ENCODE measurements around the gene NAP1L4. TPM values are rescaled to one million over a fixed set of nuclear protein-coding genes. Genes with fewer than 3 reads are reported as not detected.

The NAP1L4 gene
- total and polyA plus RNA-seq, 2 of the 8 experiments (the other 6 are each of a cell fraction or from before 2014, with no cell fraction given), result 75.8 to 194 TPM

DNA sequence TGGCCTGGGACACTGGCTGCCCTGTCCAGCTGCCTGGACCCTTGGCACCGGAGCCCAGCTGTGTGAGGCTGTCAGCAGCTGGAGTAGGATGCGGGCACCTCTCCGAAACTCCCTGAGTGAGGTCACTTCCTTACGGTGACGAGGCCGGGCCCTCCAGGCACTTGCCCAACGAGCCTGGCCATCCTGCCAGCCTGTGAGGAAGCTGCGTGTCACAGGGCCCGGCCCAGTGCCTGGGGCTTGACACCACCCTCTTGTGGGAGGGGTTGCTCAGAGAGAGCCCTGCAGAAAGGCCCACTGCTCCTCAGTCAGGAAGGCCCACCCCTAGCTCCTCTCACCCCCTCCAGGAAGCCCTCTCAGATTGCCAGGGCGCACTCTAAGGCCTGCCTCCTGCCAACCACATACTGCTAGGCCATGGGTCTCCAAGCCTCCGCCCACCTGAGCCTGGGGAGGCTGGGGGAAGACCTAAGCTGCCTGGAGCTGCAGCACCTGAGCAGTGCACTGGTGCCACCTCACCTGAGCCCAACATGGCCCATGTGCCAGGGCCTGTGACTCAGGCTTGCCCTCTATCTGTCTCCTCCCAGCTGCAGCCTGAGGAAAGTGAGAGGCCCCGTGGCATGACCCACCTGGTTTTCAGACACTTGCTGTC, 58.6 kb downstream of the NAP1L4 start:
- Histone ChIP-seq H3K9me3 (ENCODE audit: insufficient read depth in 2 of 2, low read depth in 1 of 2, low read length in 1 of 2) (peaks cover 9% of the 10 kb centered on the region in 2 experiments), H3K23me2 (ENCODE audit: low read depth, low read length) (peaks cover 7% of the 10 kb centered on the region; the same call in 1 of the 2 replicates), H3K27me3 (replicated peaks in 1 of 4; ENCODE audit: control insufficient read depth in 3 of 4, extremely low read depth in 1 of 4, insufficient read depth in 3 of 4, low read length in 3 of 4) (peaks cover 12 to 16% (median 15%) of the 10 kb centered on the region in 4 experiments), H3K79me1 (ENCODE audit: low read depth, low read length) (no peaks in the 10 kb centered on the region), H4K5ac (ENCODE audit: insufficient read length, low read depth, low read length) (no peak overlapping the region), H2BK15ac (ENCODE audit: low read length) (no peak overlapping the region), H3K4ac (replicated peaks; ENCODE audit: insufficient read length, low read depth, low read length) (no peak overlapping the region), H3K4me2 (ENCODE audit: insufficient read depth in 1 of 2, low read depth in 2 of 2, low read length in 2 of 2) (no peak overlapping the region), H2AFZ (ENCODE audit: low read length) (no peak overlapping the region), H4K20me1 (replicated peaks in 1 of 2; ENCODE audit: control insufficient read depth in 1 of 2, insufficient read depth in 2 of 2, low read length in 2 of 2) (no peaks in the 10 kb centered on the region), H3K79me2 (ENCODE audit: control insufficient read depth in 1 of 2, insufficient read depth in 2 of 2, low read length in 2 of 2) (no peaks in the 10 kb centered on the region), H3K36me3 (ENCODE audit: control insufficient read depth in 2 of 4, insufficient read depth in 4 of 4, low read length in 3 of 4) (no peaks in the 10 kb centered on the region), H2BK5ac (ENCODE audit: low read depth, low read length) (no peak overlapping the region), H2BK12ac (ENCODE audit: low read depth, low read length) (no peak overlapping the region), H3K23ac (ENCODE audit: insufficient read length) (no peak overlapping the region), H4K91ac (replicated peaks; ENCODE audit: insufficient read length, low read length) (no peak overlapping the region), H3K9ac (replicated peaks in 1 of 4; ENCODE audit: extremely low read depth in 1 of 4, low read depth in 3 of 4, low read length in 3 of 4) (no peak overlapping the region), H3K4me1 (replicated peaks in 1 of 4; ENCODE audit: control insufficient read depth in 3 of 4, insufficient read depth in 4 of 4, low read length in 3 of 4) (peaks cover 0 to 9% (median 2%) of the 10 kb centered on the region in 4 experiments; a peak in 6 of 7 replicates), H4K8ac (ENCODE audit: extremely low read depth, insufficient read depth, low read length) (peak overlapping the region; percentile 18; the same call in 1 of the 2 replicates), H3K56ac (replicated peaks; ENCODE audit: insufficient read length, low read depth, low read length) (no peak overlapping the region), H2BK120ac (replicated peaks; ENCODE audit: low read depth, low read length) (no peak overlapping the region), H3K18ac (ENCODE audit: extremely low read depth, low read length) (no peak overlapping the region), H3K4me3 (ENCODE audit: extremely low read depth in 1 of 4, insufficient read depth in 2 of 4, low read depth in 3 of 4, low read length in 4 of 4) (no peak overlapping the region), H2BK20ac (ENCODE audit: low read length) (no peak overlapping the region), H2AK5ac (ENCODE audit: low read depth, low read length) (no peak overlapping the region), H3K14ac (ENCODE audit: insufficient read length) (no peak overlapping the region), H3K27ac (ENCODE audit: low read depth, low read length) (no peak overlapping the region)
- TF ChIP-seq RBBP5 (IDR thresholded peaks at IDR 0.05; ENCODE audit: borderline replicate concordance, low read depth, low read length) (no peak), TAF1 (IDR thresholded peaks at IDR 0.05; ENCODE audit: low read depth, low read length) (no peak), RAD21 (IDR thresholded peaks at IDR 0.05 in 1 of 2, conservative IDR thresholded peaks at IDR 0.05 in 1 of 2; ENCODE audit: low read depth in 2 of 2, low read length in 2 of 2) (no peak)
- FAIRE-seq (no peak), DNase-seq (ENCODE audit: low read depth in 1 of 2, low spot score in 2 of 2) (peak; percentile 38 to 56)
- ChIA-PET POLR2A (ENCODE audit: partially characterized antibody) (interaction anchor here (1.2 to 1.7 kb wide), 4 partner anchors 9 to 124 kb away, joined by 4 to 6 read pairs (median 4); partner anchors contain the start of gene CARS1), CTCF (ENCODE audit: partially characterized antibody) (interaction anchor here (0.6 to 9.4 kb wide), 9 partner anchors 9 to 401 kb away, joined by 3 to 129 read pairs (median 3); partner anchors contain the start of gene CDKN1C)
- WGBS, 2 experiments (ENCODE audit: extremely low coverage in 1 of 2, insufficient coverage in 1 of 2, insufficient read length in 1 of 2, insufficient replicate concordance in 2 of 2, low coverage in 1 of 2, low lambda C conversion rate in 2 of 2, missing lambda C conversion rate in 1 of 2), result 83% methylated on average over 11 of the region's 12 CpGs; no CpG with 5 or more reads in 1 of the 2 experiments

All from H1 (cell line).